HepG2 (cell line): ENCODE results near the gene HCFC1. TPM values are rescaled to one million over a fixed set of nuclear protein-coding genes. Genes with fewer than 3 reads are reported as not detected.

Experiments
- ATAC-seq: fragments of 200-7000 bp; cut with Tn5 transposase; 3 replicates; pipeline ENCODE4 v1.9.1; 2020; ENCODE audit warnings: mild to moderate bottlenecking, moderate library complexity
- BruUV-seq: library from RNA; stranded (reverse); fragments of 400-500 nt; replicated peaks from 2 replicates; lab custom pipeline; 2021; lab: Mats Ljungman, UMichigan
- CTCF ChIA-PET: fragments of 300-600 bp; formaldehyde crosslinking; extraction: SDS; loops from one replicate; lab custom pipeline; 2021; ENCODE audit warnings: low total read pairs, inconsistent platforms, low intra/inter-chr PET ratio; lab: Yijun Ruan, JAX
- POLR2A ChIA-PET: fragments of 350-600 bp; sonication (Branson Sonifier 250); formaldehyde crosslinking; loops from one replicate; lab custom pipeline; 2020; ENCODE audit warnings: antibody characterized with exemption, inconsistent platforms; lab: Yijun Ruan, JAX
- DNase-seq: peaks from one replicate; pipeline ENCODE4 v3.0.0-alpha.2; 2015; ENCODE audit warnings: low spot score
- FAIRE-seq: peaks from 3 replicates; lab custom pipeline; 2011; peaks lifted over from hg19 to GRCh38; lab: Jason Lieb, UNC
- H2AFZ ChIP-seq: one replicate; pipeline ENCODE4 v1.6.1; 2011; ENCODE audit warnings: low read length, inconsistent platforms
- H3K27ac ChIP-seq: fragments of 300-600 bp; 3 replicates; pipeline ENCODE4 v1.8.0; 2011; ENCODE audit warnings: mixed run types, mild to moderate bottlenecking, mixed read lengths, low read length, inconsistent platforms; ENCODE audit not compliant: insufficient read depth; ENCODE audit errors: extremely low read length
- H3K27me3 ChIP-seq, 2 experiments: fragments of 200-600 bp in 1 of 2; 2 replicates in 1 of 2; 3 replicates in 1 of 2; pipeline versions ENCODE4 v1.6.0 to v1.8.0; 2011; ENCODE audit warnings: low read length in 2 of 2, mild to moderate bottlenecking in 2 of 2, moderate library complexity in 2 of 2, inconsistent platforms in 1 of 2; ENCODE audit not compliant: insufficient read depth in 2 of 2, control insufficient read depth in 1 of 2
- H3K36me3 ChIP-seq, 2 experiments: fragments of 200-600 bp in 1 of 2; replicated peaks in 1 of 2; 2 replicates in 1 of 2; 3 replicates in 1 of 2; pipeline versions ENCODE4 v1.5.1 to v1.8.0; 2011; ENCODE audit warnings: low read length in 2 of 2, inconsistent platforms in 1 of 2; ENCODE audit not compliant: insufficient read depth in 2 of 2, control insufficient read depth in 1 of 2
- H3K4me1 ChIP-seq: 2 replicates; pipeline ENCODE4 v1.5.1; 2012; ENCODE audit warnings: low read length, inconsistent platforms; ENCODE audit not compliant: insufficient read depth
- H3K4me2 ChIP-seq: 2 replicates; pipeline ENCODE4 v1.6.0; 2011; ENCODE audit warnings: low read depth, low read length, inconsistent platforms
- H3K4me3 ChIP-seq, 3 experiments: fragments of 200-600 bp in 1 of 3; sonication (generic), shearing (Covaris generic) in 1 of 3; replicated peaks in 1 of 3; 2 replicates each; pipeline ENCODE4 v1.5.1; 2011 to 2016; ENCODE audit warnings: low read length in 3 of 3, inconsistent platforms in 2 of 3, low read depth in 2 of 3, mild to moderate bottlenecking in 2 of 3, control low read depth in 1 of 3, mixed read lengths in 1 of 3; ENCODE audit not compliant: insufficient read depth in 1 of 3
- H3K79me2 ChIP-seq: one replicate; pipeline ENCODE4 v1.6.1; 2011; ENCODE audit warnings: low read length, inconsistent platforms; ENCODE audit not compliant: insufficient read depth
- H3K9ac ChIP-seq: 2 replicates; pipeline ENCODE4 v1.6.0; 2011; ENCODE audit warnings: mild to moderate bottlenecking, low read depth, low read length, inconsistent platforms; ENCODE audit not compliant: insufficient read depth
- H3K9me3 ChIP-seq: 2 replicates; pipeline ENCODE4 v1.5.1; 2012; ENCODE audit warnings: mild to moderate bottlenecking, low read length
- H4K20me1 ChIP-seq: 2 replicates; pipeline ENCODE4 v1.6.0; 2011; ENCODE audit warnings: inconsistent platforms, mild to moderate bottlenecking, low read length, moderate library complexity; ENCODE audit not compliant: insufficient read depth
- CBFB ChIP-seq: sonication (generic); formaldehyde crosslinking; IDR thresholded peaks from 2 replicates; pipeline ENCODE4 v1.4.0; 2020; ENCODE audit warnings: missing genetic modification reagents
- NFE2L2 ChIP-seq: fragments of 150-350 bp; IDR thresholded peaks from 2 replicates; pipeline ENCODE4 v1.6.1; 2014; ENCODE audit warnings: low read length
- ZNF136 ChIP-seq: sonication (generic); formaldehyde crosslinking; IDR thresholded peaks from 2 replicates; pipeline ENCODE4 v1.8.1; 2022; ENCODE audit warnings: low read depth, mild to moderate bottlenecking, moderate library complexity, missing genetic modification reagents
- ZNF687 ChIP-seq: sonication (generic); formaldehyde crosslinking; IDR thresholded peaks from 2 replicates; pipeline ENCODE4 v1.5.1; 2020; ENCODE audit warnings: mild to moderate bottlenecking, missing genetic modification reagents, moderate library complexity
- WGBS: methylation state at CpG from one replicate; pipeline ENCODE4 v1.1.6; 2017; ENCODE audit warnings: low lambda C conversion rate; 5-methylcytosine and 5-hydroxymethylcytosine counted together
- in situ Hi-C: cut with HindIII; loops from 2 replicates; pipeline ENCODE4 v1.10.0; 2017; ENCODE audit warnings: low pct_unique_long_range_greater_than_20kb; ENCODE audit not compliant: extremely low pct_ligation_motif_present
- intact Hi-C: fragments of 100-400 bp; cut with micrococcal nuclease; formaldehyde crosslinking; loops from one replicate; pipeline ENCODE4 v1.10.0; 2022; ENCODE audit not compliant: unreplicated experiment
- polyA plus RNA-seq, 8 experiments: library from polyadenylated mRNA; depleted of rRNA in 3 of 8; stranded (reverse) in 7 of 8; unstranded in 1 of 8; fragments of >200 nt; fragmentation: Illumina TruSeq in 4 of 8; extraction: Trizol in 4 of 8; gene quantifications; 2 replicates each; pipeline versions ENCODE4 v1.2.1 to v1.2.3, GENCODE V29; 2011 to 2016; ENCODE audit warnings: low read depth in 4 of 8, missing spikeins in 1 of 8, mixed read lengths in 1 of 8; ENCODE audit not compliant: insufficient read depth in 1 of 8
- total RNA-seq, 5 experiments: library from RNA; depleted of rRNA; stranded (reverse); fragments of >200 nt; fragmentation: Illumina TruSeq; extraction: Trizol; gene quantifications; 2 replicates each; pipeline ENCODE4 v1.2.3, GENCODE V29; 2016; ENCODE audit warnings: low read depth in 1 of 5

The HCFC1 gene
- total and polyA plus RNA-seq, 2 of the 13 experiments (the other 11 are each of a cell fraction or from before 2014, with no cell fraction given), result 5.8 to 17.8 TPM

- FAIRE-seq, result no peak
- no peak overlapping the region for H2AFZ ChIP-seq
These were observed 30.6 kb upstream of the HCFC1 start for GRCh38 chrX:154002215-154002719.

More at GRCh38 chrX:154002215-154002719, 30.6 kb upstream of the HCFC1 start:
- in situ Hi-C loops, result no loop called here
- no peak overlapping the region for H3K27ac ChIP-seq
- TF ChIP-seq NFE2L2 (peak; percentile 87), ZNF136 (CRISPR knock-in tag) (no peak), ZNF687 (peak; percentile 12; the same call in 1 of the 2 replicates), CBFB (CRISPR knock-in tag) (no peak)
- TF ChIP-seq, all 625 proteins: peak for 2
- 100% methylated on average over 7 of the region's 17 CpGs for WGBS
- Histone ChIP-seq H3K9ac (no peak overlapping the region), H3K79me2 (no peaks in the 10 kb centered on the region), H3K4me1 (no peaks in the 10 kb centered on the region), H3K9me3 (no peaks in the 10 kb centered on the region), H3K4me3 (no peak overlapping the region), H3K4me2 (no peak overlapping the region), H3K36me3 (no peaks in the 10 kb centered on the region), H4K20me1 (no peaks in the 10 kb centered on the region), H3K27me3 (no peaks in the 10 kb centered on the region)
- CTCF ChIA-PET, result no interaction called here
- POLR2A ChIA-PET, result no interaction called here
- ATAC-seq (no peak), DNase-seq (no peak)
- intact Hi-C loops, result no loop called here
- no TSS peak for BruUV-seq
